GM19035 (cell line): ENCODE data around the gene SETBP1.

Source experiments
- ATAC-seq: cut with Tn5 transposase; IDR thresholded peaks from one replicate; pipeline ENCODE4 v1.9.1; 2021; ENCODE audit not compliant: unreplicated experiment

Gene SETBP1

DNA sequence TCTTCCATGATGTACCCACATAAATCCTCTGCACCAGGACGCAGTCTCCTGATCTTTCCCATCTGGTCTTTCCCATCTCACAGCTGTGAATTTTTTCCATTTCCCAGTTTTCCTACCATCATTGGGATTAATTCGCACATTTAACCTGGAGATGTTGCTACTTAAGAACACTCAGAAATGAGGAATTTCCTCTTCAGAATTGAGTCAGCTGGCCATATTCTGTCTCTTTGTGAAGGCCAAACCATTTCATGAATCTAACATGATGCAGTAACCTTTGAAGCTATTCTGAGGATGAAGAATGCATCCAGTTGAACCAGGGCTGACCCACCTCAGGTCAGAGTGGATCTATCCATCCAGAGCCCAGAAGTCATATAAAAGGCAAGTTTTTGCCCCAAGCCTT lies 326.8 kb downstream of the SETBP1 start:
- no peak for ATAC-seq

- no peak for ATAC-seq
These were observed 328.2 kb downstream of the SETBP1 start for GRCh38 chr18:45008694-45009413.

DNA sequence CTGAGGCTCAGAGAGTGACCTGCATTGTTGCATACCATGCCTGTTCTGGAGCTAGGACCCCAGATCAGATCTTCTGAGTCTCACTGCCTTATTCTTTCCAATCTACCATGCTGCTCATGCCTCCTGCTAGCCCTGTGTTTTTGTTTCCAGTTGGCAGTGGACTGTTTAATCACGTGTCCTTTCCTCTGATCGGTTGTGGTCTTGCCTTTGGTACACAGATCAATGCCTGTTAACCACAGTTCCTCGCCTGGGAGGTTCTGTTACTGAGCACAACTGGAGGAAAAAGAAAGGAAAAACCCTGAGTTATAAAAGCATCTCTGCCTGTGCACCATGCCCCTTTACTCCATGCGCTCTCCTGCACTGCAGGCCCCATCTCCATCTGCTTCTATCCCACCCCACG lies 329.1 kb downstream of the SETBP1 start:
- no peak for ATAC-seq

GRCh38 chr18:45012286-45012685 lies 331.6 kb downstream of the SETBP1 start:
- no peak for ATAC-seq

GRCh38 chr18:45014047-45014501 lies 333.4 kb downstream of the SETBP1 start:
- ATAC-seq = no peak

DNA sequence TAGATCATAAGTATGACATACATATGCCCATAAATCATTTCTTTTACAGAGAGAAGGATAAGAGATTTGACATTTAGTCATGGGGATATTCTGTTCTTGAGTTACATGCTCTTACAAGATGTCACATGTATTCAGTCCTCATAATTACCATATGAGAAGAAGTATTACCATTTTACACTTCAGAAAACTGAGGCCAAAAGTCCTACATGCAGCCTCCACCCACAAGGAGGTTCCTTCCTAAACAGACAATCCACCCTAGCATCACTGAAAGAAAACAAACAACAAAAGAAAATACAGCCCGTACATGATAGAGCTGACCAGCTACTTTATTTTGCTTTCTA lies 335.1 kb downstream of the SETBP1 start:
- ATAC-seq = no peak

- ATAC-seq = no peak
These were observed 338.8 kb downstream of the SETBP1 start for GRCh38 chr18:45019469-45019868.

DNA sequence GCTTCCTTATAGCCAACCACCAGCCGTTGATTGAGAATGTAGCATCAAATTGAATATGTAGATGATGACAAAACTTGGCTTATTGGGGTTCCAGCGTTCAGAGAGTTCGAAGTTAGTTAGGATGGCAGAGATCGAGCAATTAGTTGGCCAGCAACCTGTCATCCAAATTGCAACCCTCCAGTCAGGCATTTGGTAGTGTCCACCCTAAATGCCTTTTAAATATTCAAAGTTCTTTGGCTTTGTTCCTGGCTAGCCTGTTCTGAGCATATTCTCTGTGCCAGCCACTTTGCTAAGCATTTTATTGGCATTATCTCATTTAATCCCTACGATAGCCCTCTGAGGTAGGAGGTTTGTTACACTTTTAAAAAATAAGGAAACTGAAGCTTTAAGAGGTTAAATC lies 342.8 kb downstream of the SETBP1 start:
- ATAC-seq = no peak

DNA sequence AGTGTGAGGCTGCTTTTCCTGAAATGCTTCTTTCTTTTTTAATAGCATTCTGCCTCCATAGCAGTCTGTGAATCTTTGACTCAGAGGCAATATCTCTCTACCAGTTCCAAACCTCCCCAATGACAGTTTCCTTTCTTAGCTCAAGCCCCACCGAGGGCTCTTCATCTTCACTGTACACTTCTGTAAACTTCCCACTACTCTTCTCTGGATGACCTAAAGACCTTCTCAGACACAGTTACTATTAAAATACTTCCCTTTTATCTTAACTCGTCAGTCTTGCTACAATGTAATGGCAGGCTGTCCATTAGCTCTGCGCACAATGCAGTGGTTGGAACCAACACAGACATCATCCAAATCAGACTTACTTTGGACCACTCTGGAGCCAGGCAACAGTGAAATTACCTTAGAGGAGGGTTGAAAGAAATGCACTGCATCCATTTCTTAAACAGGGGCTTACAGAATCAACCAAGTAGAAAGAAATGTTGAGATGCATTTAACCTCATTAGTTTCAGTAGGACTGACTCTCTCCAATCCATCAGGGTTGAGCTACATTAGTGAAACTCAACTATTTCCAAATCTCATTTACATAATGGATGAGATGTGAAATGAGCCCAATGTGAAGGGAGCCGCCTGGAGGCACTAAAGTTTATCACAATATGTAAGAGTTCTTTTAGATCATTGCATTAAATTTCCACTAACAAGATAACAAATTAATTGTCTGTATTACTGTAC lies 343.8 kb downstream of the SETBP1 start:
- ATAC-seq = no peak

DNA sequence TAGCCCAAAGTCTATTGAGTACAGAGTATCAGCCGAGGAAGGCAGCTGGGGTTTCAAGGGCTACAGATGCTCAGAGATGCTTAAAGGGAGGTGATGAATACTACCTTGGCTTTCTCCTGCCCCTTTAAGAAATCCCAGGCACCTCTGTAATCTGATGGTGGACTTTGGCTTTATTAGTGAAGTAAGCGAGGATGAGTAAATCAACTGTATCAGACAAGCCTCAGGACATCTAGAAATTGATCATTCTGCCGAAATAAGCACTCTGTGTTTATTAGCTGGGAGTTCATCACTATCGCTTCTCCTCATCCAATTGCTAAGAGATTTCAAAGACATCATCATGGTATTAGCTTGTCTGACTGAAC lies 344.4 kb downstream of the SETBP1 start:
- no peak for ATAC-seq

- no peak for ATAC-seq
These were observed 345.5 kb downstream of the SETBP1 start for GRCh38 chr18:45026162-45026561.

DNA sequence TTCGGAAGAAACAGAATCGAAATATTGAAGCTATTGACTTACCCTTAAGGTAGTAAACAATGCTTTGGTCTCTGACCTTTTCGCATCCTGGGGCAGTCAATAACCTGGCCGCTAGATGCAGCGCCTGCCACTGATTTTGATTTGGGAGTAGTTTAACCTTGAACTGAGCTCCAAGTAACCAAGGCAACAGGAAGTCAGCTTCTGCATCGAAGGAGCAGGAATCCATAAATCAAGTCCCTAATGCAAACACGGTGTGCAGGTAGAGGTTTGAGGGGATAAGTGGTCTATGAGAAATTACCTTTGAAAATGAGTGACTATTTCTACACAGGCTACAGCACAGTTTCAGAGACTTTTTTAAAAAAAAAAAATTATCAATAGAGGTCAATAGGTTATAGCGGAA lies 353.5 kb downstream of the SETBP1 start:
- ATAC-seq = no peak

DNA sequence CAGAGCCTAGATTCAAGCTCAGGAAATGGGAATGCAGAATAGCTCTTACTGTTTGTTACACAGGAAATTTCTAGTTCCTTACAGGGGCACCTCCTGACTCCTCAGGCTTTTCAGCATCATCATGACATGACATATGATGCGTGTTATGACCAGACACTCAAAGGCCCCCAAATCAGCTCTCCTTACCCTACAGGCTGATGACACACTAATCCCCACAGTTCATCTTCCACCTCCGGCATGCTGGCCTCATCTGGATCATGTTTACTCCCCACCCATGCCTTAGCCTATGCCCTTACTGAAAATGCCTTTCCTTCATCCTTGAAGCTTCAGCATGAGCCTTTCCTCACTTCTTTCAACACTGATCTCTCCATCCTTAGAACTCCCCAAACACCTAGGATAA lies 356.9 kb downstream of the SETBP1 start:
- no peak for ATAC-seq

DNA sequence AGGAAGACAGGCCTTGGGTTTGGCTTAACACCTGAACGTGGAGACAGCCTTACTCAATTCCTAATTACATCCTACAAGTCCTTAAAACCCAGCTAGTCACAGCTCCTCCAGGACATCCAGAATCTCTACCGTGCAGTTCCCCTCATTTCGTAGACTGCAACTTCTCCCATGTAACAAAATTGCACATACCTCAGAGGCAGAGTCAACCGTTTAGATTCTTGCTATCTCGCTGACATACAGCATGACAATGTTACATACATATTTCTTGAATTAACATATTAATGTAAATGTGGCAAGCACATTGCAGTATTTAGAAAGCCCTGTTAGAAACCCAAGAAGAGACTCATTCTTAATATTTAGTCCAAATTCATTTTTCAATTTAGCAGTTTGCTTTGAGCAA lies 358.7 kb downstream of the SETBP1 start:
- ATAC-seq = no peak

DNA sequence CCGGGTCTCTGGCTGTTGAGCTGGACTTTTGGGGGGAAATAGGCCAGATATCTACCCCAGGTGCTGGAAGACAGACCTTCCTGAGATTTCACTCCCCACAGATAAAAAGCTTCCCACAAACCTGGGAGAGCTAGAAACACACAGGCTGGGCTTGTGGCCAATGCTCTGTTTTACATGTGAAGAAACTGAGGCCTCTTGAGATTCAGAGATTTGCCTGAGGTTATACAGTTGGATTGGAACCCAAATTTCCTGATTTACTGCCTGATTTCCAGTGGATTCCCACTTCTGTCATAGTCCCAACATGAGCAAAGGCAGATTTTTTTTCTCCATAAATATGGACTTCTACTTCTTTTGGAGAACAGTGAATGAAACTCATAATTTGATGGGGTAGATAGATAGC lies 360.2 kb downstream of the SETBP1 start:
- no peak for ATAC-seq

GRCh38 chr18:45044787-45045186 lies 364.1 kb downstream of the SETBP1 start:
- ATAC-seq = no peak

DNA sequence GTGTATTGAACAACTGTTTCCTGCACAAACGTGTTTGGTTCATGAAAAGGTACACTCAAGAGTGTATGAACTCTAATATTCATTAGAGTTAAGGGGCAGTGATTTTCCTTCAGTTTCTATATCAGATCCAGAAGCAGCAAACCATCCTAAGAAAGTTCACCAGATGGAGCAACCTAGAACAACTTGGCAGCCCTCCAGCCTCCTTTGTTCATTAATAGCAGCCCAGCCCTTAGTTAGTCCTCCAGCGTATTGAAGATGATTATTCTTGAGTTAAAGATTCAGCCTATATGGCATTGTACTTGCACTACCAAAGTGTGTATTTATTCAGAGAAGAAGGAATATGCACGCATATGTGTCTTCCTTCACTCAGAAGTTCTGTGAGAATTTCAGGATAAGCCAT lies 365.5 kb downstream of the SETBP1 start:
- no peak for ATAC-seq

DNA sequence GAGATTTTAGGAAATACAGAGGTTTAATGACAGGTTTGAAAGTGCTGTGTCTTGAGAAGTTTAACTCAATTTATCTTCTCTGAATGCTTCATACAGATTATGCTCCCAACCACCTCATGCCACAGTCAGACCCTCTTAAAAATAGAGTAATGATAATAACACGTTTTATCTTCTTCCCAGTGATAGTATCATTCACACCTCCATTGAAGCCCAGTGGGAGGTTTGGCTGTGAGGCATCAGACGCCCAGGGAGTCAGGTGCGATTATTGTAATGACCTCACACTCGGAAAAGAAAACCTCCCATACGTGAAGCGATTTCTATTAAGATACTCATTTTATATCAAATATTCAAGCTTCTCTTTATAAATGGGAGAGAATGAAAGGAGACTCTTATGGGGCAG lies 366.3 kb downstream of the SETBP1 start:
- no peak for ATAC-seq

DNA sequence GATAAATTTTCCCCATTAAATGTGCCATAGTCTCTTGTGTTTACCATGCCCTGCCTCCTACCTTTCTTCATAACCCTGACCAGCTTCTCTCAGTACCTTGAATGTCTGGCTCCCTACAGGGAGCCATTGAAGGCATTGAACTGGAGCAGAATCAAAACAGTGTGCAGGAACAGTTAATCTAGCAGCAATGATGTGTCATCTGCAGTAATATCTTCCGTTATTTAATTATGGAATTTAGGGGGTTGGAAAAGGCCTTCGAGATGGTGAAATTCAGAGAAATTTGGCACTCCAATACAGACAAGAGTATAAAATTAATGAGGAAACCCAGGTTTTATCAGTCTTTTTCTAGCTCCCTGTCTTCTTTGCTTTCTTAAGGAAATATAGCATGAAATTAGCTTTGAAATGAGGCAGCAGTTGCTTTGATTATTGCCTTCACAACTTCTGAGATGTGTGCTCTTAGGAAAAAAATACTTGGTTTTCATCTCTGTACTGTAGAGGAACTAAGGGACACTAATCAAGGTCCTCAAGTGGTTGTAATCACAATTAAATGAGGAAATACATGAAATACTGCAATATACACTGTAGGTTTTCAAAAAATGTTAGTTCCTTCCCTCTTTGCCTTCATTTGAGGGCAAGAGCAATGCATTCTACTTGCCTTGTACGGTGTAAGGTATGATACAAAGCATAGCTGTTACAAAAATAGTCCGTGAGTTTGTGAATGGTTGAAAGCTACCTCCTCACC lies 369.1 kb downstream of the SETBP1 start:
- no peak for ATAC-seq

DNA sequence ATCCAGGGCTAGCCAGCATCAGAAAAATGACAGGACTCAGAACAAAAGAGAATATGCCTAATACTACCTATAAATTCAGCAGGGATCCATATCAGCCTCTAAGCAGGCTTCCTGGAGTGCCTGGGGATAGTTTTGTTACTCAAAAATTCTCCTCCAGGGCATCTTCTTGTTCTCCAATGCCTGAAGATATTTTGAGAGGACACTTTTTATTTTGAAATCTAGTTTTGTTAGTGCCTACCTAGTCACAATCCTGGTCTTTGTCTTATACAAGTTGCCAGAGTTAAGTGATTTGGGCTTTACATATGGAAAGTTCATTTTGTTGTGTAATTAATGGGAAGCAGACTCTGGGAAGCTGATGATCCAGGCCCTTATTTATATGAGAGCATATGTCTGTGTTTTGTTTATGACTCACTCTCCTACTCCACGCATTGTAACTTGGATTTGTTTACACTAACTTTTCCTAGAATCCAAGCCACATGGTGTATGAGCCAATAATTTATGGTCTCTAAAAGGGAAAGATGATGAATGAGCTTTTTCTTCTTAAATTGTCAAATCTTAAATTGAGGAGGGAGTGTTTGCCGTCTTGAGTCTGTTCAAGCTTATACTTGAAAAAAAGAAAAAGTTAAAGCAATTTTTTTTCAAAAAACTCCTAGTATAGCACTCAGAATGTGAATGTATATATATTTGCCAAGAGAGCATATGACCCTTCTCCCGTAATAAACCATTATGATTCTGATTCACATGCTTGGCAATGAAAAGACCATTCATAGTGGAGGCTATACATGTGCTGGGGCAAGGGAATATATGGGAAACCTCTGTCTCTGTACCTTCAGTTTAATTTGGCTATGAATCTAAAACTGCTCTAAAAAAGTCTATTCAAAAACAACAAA lies 370.3 kb downstream of the SETBP1 start:
- ATAC-seq = no peak

DNA sequence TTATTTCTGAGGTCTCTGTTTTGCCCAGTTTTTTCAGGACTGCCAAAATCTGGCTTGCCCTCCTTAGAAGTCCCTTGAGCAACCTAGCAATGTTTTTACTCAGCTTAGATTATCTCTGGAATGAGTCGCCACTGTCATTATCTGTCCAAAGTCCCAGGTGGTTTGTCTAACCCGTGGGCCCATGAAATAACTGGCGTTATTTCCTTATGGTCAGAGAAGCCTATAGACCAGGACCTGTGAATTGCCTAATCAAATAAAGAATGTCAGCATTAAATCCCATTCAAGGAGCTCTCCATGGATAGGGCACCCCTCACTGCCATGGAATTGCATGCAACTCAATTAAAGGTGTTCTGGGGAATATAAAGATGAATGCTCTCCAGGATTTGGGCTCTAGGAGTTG lies 373.9 kb downstream of the SETBP1 start:
- ATAC-seq = no peak
